Measurements from ENCODE around the gene IL20RA.
"Not testable (repeated sequence)": the region's sequence is repeated elsewhere in the genome, so short reads cannot be mapped to it uniquely, and the experiment has no call there.

IL20RA gene

GRCh38 chr6:137080711-137081110, 35.9 kb upstream of the IL20RA start:
- H3K27me3 ChIP-seq, result no peaks in the 10 kb centered on the region
- H3K9me3 ChIP-seq, result no peaks in the 10 kb centered on the region
- H4K20me1 ChIP-seq, result no peaks in the 10 kb centered on the region
- no peak overlapping the region for H3K27ac ChIP-seq
- no peaks in the 10 kb centered on the region for H3K4me1 ChIP-seq
- H3K4me2 ChIP-seq, result no peak overlapping the region
- H3K4me3 ChIP-seq, result no peak overlapping the region
- no peaks in the 10 kb centered on the region for H3K36me3 ChIP-seq
- no peak overlapping the region for H3K9ac ChIP-seq
- no peak for TF ChIP-seq Cebpa-rat (IDR thresholded peaks at IDR 0.05)

- Histone ChIP-seq H3K27ac (no peak overlapping the region), H3K4me3 (no peak overlapping the region), H3K9me3 (0 out of 2 replicates have a peak, but pooled peaks cover 5% of the 10 kb centered on the region), H3K36me3 (no peaks in the 10 kb centered on the region), H3K9ac (no peak overlapping the region), H3K4me2 (no peak overlapping the region), H3K4me1 (no peaks in the 10 kb centered on the region), H4K20me1 (no peaks in the 10 kb centered on the region), H3K27me3 (no peaks in the 10 kb centered on the region)
- TF ChIP-seq Cebpa-rat (IDR thresholded peaks at IDR 0.05), result no peak
Observed at GRCh38 chr6:137076277-137077068, 31.7 kb upstream of the IL20RA start.

- not testable (repeated sequence) for H3K4me3 ChIP-seq, H3K27ac ChIP-seq, H3K27me3 ChIP-seq, H3K36me3 ChIP-seq, H3K4me1 ChIP-seq, H4K20me1 ChIP-seq, H3K4me2 ChIP-seq, H3K9me3 ChIP-seq, H3K9ac ChIP-seq
Observed at GRCh38 chr6:137075790-137076189, 31.0 kb upstream of the IL20RA start.

GRCh38 chr6:137070303-137070702, 25.5 kb upstream of the IL20RA start:
- Histone ChIP-seq H3K9ac (no peak overlapping the region), H3K4me3 (no peak overlapping the region), H3K36me3 (no peaks in the 10 kb centered on the region), H4K20me1 (no peaks in the 10 kb centered on the region), H3K4me2 (peak overlapping the region; percentile 49), H3K27ac (no peak overlapping the region), H3K27me3 (no peaks in the 10 kb centered on the region), H3K4me1 (peaks cover 9% of the 10 kb centered on the region), H3K9me3 (0 out of 2 replicates have a peak, but pooled peaks cover 11% of the 10 kb centered on the region)
- no peak for TF ChIP-seq Cebpa-rat (IDR thresholded peaks at IDR 0.05)

GRCh38 chr6:137067399-137067798, 22.6 kb upstream of the IL20RA start:
- H4K20me1 ChIP-seq, result no peaks in the 10 kb centered on the region
- H3K27ac ChIP-seq, result no peak overlapping the region
- H3K4me2 ChIP-seq, result no peak overlapping the region
- no peak overlapping the region for H3K9ac ChIP-seq
- TF ChIP-seq Cebpa-rat (IDR thresholded peaks at IDR 0.05), result no peak
- H3K27me3 ChIP-seq, result no peaks in the 10 kb centered on the region
- no peaks in the 10 kb centered on the region for H3K36me3 ChIP-seq
- H3K9me3 ChIP-seq, result 0 out of 2 replicates have a peak, but pooled peaks cover 11% of the 10 kb centered on the region
- H3K4me1 ChIP-seq, result peaks cover 9% of the 10 kb centered on the region
- no peak overlapping the region for H3K4me3 ChIP-seq

DNA sequence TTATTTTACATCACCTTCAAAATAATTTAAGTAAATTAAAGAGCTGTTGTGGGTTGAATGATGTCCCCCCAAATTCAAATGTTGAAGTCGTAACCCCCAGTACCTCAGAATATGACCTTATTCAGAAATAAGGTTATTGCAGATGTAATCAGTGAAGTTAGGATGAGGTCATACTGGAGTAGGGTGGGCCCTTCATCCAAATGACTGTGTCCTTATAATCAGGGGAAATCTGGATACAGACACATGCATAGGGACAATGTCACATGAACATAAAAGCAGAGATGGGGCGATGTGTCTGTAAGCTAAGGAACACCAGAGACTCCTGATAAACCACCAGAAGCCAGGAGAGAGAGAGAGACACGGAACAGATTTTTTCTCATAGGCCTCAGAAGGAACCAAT, 13.3 kb upstream of the IL20RA start:
- no peaks in the 10 kb centered on the region for H3K9me3 ChIP-seq
- no peaks in the 10 kb centered on the region for H3K36me3 ChIP-seq
- no peak overlapping the region for H3K4me2 ChIP-seq
- no peak for TF ChIP-seq Cebpa-rat (IDR thresholded peaks at IDR 0.05)
- H3K4me1 ChIP-seq, result no peaks in the 10 kb centered on the region
- no peak overlapping the region for H3K4me3 ChIP-seq
- H3K27ac ChIP-seq, result no peak overlapping the region
- H3K9ac ChIP-seq, result no peak overlapping the region
- H4K20me1 ChIP-seq, result no peaks in the 10 kb centered on the region
- H3K27me3 ChIP-seq, result no peaks in the 10 kb centered on the region

DNA sequence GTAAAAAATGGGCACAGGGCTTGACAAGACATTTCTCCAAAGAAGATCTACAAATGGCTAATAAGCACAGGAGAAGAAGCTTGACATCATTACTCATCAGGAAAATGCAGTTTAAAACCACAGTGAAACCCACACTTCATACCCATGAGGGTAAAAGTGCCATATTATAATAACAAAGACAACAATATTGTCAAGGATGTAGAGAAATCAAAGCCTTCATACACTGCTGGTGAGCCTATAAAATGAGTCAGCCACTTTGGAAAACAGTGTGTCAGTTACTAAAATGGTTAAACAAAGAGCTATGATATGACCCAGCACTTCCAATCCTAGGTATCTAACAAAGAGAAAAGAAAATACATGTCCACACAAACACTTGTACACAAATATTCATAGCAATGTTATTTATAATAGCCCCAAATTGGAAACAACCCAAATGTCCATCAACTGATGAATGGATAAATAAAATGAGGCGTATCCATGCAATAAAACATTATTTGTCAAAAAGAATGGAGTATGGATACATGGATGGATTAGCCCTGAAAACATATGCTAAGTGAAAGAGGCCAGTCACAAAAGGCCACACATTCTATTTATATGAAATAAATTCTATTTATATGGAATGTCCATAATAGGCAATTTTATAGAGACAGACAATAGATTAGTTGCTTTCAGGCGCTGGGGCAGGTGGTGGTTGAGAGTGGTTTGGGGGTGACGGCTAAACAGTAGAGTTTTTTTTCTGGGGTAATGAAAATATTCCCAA, 11.5 kb upstream of the IL20RA start:
- H3K36me3 ChIP-seq, result no peaks in the 10 kb centered on the region
- H4K20me1 ChIP-seq, result no peaks in the 10 kb centered on the region
- no peaks in the 10 kb centered on the region for H3K9me3 ChIP-seq
- no peak overlapping the region for H3K9ac ChIP-seq
- H3K27me3 ChIP-seq, result no peaks in the 10 kb centered on the region
- no peaks in the 10 kb centered on the region for H3K4me1 ChIP-seq
- TF ChIP-seq Cebpa-rat (IDR thresholded peaks at IDR 0.05), result no peak
- no peak overlapping the region for H3K27ac ChIP-seq
- no peak overlapping the region for H3K4me2 ChIP-seq
- no peak overlapping the region for H3K4me3 ChIP-seq

DNA sequence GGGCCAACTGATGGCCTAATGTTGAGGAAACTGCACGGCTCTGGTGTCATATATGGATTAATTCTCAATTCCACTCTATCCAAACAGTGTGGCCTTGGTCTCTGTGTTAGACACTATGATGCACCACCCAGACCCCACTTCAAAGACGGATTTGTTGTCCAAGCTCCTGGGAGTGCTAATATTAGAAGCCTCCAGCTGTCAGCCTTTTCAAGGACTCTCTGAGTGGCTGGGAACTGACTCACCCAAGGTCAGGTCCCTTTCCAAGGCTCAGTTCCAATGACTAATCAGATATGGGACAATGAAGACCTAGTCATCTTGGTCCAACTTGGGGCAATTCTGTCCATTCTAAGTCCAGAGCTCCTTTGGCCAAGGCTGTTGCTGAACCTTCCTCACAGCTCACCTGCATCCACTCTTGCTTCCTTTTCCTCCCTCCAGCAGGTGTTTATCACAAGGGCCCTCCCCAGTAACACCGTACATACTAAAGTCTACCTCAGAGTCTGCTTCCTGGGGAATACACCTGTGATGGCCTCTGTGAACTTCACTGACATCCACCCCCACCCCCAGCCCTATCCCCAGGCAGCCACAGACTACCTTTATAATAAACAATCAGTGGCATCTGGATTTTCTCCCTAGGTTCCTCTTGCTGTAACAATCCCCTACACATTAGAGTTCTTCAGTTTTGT, 7.2 kb upstream of the IL20RA start:
- H4K20me1 ChIP-seq, result no peaks in the 10 kb centered on the region
- H3K9me3 ChIP-seq, result no peaks in the 10 kb centered on the region
- H3K4me1 ChIP-seq, result no peaks in the 10 kb centered on the region
- no peak overlapping the region for H3K27ac ChIP-seq
- H3K4me2 ChIP-seq, result no peak overlapping the region
- no peak overlapping the region for H3K4me3 ChIP-seq
- peaks cover 5% of the 10 kb centered on the region for H3K27me3 ChIP-seq
- no peak overlapping the region for H3K9ac ChIP-seq
- H3K36me3 ChIP-seq, result no peaks in the 10 kb centered on the region
- TF ChIP-seq Cebpa-rat (IDR thresholded peaks at IDR 0.05), result no peak

GRCh38 chr6:137049095-137049494, 4.3 kb upstream of the IL20RA start:
- peaks cover 33% of the 10 kb centered on the region for H3K27me3 ChIP-seq

More at GRCh38 chr6:137049095-137049494, 4.3 kb upstream of the IL20RA start:
- no peak for TF ChIP-seq Cebpa-rat (IDR thresholded peaks at IDR 0.05)
- Histone ChIP-seq H3K9ac (no peak overlapping the region), H3K4me2 (no peak overlapping the region), H3K4me1 (peaks cover 7% of the 10 kb centered on the region), H3K36me3 (no peaks in the 10 kb centered on the region), H3K4me3 (no peak overlapping the region), H3K9me3 (peaks cover 7% of the 10 kb centered on the region), H4K20me1 (peaks cover 10% of the 10 kb centered on the region), H3K27ac (no peak overlapping the region)

Data from BLaER1 (cell line).